Testis (tissue), 2 donors: Measurements from ENCODE around the gene SLC46A1.

ENCODE experiments used
- POLR2A ChIP-seq: fragments of 450-650 bp; IDR thresholded peaks from one replicate; pipeline ENCODE4 v1.6.1; 2017; ENCODE audit warnings: antibody characterized with exemption, mild to moderate bottlenecking, moderate library complexity
- TF ChIP-seq, protein P1 (sequence below), 3 experiments: fragments of 450-650 bp in 2 of 3; fragments of 200-600 bp in 1 of 3; sonication (generic) in 1 of 3; IDR thresholded peaks; one replicate each; pipeline ENCODE4 v1.5.1; 2016 to 2019; ENCODE audit warnings: antibody characterized with exemption in 3 of 3, mild to moderate bottlenecking in 2 of 3, moderate library complexity in 1 of 3

DNA sequence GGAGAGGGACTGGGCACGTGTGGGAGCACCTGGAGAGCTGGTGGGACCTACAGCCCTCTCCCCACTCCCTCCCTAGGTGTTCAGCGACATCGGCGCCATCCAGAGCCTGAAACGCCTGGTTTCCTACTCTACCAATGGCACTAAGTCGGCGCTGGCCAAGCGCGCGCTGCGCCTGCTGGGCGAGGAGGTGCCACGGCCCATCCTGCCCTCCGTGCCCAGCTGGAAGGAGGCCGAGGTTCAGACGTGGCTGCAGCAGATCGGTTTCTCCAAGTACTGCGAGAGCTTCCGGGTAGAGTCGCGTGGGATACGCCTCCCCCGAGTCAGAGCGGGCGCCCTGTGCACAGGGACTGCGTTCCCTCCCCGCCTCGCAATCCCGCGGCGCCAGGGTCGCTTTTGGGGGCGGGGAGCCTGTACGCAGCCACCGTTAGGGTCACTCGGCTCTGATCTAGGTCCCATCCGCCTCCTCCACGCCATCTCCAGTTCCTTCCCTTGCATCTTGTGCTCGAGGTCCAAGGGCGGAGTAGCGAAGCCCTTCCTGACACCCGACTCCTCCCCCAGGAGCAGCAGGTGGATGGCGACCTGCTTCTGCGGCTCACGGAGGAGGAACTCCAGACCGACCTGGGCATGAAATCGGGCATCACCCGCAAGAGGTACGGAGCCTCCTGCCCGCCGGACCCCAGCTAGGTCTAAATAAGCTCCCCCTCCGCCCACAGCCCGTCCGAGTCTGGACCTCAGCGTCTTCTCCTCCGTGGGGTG lies 21.6 kb downstream of the SLC46A1 start:
- TF ChIP-seq POLR2A: no peak
- TF ChIP-seq, protein P1, sequence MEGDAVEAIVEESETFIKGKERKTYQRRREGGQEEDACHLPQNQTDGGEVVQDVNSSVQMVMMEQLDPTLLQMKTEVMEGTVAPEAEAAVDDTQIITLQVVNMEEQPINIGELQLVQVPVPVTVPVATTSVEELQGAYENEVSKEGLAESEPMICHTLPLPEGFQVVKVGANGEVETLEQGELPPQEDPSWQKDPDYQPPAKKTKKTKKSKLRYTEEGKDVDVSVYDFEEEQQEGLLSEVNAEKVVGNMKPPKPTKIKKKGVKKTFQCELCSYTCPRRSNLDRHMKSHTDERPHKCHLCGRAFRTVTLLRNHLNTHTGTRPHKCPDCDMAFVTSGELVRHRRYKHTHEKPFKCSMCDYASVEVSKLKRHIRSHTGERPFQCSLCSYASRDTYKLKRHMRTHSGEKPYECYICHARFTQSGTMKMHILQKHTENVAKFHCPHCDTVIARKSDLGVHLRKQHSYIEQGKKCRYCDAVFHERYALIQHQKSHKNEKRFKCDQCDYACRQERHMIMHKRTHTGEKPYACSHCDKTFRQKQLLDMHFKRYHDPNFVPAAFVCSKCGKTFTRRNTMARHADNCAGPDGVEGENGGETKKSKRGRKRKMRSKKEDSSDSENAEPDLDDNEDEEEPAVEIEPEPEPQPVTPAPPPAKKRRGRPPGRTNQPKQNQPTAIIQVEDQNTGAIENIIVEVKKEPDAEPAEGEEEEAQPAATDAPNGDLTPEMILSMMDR (IDR thresholded peaks at IDR 0.05): no peak
